Activated CD4-positive, alpha-beta T cell treated with anti-CD3 and anti-CD28 coated beads, Interleukin-2, amount 50 U/mL, for 16 hours (primary cell): ENCODE data around the gene SORBS2.
"Not testable (repeated sequence)": the region's sequence is repeated elsewhere in the genome, so short reads cannot be mapped to it uniquely, and the experiment has no call there.

Experiments
- DNase-seq: peaks from one replicate; pipeline ENCODE4 v3.0.0-alpha.2; 2020

SORBS2 gene

DNA sequence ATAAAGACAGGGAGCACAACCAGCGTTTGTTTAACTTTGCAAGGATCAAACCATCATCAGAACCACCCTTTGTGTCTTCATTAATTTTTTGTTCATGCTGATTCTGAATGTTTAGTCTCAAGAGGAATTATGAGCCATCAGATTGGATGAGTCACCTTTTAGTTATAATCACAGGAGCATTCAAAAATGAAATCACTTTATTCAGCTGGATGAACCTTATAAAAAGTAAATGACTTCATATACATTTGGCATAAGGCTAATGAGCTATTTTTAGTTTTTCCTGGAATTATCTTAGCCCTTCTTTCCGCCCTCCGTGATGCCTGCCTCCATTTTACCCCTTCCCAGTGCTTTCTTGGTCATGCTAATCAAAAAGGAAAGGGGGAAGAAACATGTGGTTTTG lies 103.6 kb downstream of the SORBS2 start:
- DNase-seq = no peak

DNA sequence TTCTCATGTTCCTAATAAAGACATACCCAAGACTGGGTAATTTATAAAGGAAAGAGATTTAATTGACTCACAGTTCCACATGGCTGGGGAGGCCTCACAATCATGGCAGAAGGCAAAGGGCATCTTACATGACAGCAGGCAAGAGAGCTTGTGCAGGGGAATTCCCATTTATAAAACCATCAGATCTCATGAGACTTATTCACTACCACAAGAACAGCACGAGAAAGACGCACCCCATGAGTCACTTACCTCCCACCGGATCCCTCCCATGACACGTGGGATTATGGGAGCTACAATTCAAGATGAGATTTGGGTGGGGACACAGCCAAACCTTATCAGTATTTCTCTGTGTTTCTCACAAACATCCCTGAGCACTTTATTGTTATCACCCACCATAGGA lies 104.4 kb downstream of the SORBS2 start:
- DNase-seq = not testable (repeated sequence)

DNA sequence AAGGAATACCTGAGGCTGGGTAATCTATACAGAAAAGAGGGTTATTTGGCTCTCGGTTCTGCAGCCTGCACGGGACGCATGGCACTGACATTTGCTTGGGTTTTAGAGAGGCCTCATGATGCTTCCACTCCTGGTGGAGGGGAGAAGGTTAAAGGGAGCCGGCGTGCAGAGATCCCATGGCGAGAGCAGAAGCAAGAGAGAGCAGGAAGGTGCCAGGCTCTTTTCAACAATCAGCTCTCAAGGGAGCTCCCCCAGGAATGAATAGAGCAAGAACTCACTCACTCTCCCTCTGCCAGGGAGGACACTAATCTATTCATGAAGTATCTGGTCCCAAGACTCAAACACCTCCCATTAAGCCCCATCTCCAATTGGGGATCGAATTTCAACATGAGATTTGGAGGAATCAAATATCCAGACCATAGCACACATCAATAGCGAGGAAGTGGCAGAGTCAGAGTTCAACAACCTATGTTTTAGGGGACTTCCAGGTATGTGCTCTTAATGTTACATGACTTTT lies 109.8 kb downstream of the SORBS2 start:
- no peak for DNase-seq

DNA sequence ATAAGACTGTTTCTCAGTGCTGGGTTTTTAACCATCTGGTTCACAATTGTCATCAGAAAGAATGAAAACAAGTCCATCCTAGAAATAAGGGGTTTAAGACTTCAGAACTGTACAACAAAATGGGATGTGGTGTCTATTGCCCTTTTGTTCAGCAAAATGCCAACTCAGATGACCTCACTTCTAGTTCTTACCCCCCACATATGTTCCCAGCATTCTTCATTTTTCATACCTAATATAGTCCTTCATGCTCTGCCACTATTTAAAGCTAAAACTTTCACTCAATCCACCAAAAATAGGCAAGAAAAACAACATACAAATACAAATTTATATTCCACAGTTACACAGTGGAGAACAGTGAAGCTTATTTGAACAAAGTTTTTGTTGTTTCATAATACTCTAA lies 111.4 kb downstream of the SORBS2 start:
- DNase-seq = no peak

DNA sequence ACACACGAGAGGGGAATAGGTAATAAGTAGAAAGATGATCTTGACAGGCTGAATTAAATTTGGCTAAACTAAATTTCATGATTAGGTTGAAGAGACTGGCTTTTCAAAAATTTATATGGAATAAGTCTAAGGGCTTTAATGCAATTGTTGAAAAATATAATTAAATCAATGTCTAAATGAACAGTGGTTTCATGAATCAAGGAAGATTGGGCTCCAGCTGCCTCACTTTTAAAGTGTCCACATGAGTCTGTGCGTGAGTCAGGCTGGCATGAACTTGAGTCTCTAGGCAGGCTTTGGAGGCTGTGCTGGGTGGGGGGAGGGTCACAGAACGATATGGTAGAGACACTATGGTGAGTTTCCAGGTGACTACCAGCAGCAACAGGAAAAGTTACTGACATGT lies 111.9 kb downstream of the SORBS2 start:
- no peak for DNase-seq

DNA sequence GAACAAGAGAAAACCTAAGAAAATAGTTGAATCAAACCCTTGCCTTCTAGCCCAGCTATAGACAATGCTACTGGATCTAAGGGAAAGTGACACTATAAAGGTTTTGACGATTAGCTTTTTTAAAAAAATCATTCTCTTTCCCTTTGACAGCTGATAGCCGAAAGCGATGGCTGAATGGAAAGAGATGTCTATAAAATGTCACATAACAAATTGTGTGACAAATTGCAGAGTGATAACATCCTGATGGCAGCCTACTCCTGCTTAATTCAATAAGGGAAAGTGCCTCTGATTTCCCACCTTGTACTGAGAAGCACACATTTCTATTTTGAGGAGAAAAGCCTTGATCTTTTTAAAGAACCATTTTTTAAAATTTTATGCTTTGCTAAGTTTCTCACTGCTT lies 114.5 kb downstream of the SORBS2 start:
- DNase-seq = no peak

DNA sequence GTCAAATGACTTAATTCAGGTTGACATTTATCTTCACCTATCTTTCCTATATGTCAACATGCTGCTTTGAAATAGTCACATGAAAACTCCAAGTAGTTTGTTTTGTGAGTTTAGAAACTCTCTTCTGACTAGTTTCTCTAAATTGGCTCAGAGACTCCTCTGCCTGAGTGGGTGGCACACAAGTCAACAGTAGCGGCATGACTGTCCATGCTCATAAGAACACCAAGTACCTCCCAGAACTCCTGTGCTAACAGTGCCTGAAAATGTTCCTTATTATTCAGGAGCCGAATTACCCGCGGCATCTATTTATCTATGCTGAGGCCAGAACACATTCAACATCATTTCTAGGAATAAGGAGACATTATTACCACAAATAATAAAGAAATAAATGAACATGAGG lies 116.3 kb downstream of the SORBS2 start:
- no peak for DNase-seq

DNA sequence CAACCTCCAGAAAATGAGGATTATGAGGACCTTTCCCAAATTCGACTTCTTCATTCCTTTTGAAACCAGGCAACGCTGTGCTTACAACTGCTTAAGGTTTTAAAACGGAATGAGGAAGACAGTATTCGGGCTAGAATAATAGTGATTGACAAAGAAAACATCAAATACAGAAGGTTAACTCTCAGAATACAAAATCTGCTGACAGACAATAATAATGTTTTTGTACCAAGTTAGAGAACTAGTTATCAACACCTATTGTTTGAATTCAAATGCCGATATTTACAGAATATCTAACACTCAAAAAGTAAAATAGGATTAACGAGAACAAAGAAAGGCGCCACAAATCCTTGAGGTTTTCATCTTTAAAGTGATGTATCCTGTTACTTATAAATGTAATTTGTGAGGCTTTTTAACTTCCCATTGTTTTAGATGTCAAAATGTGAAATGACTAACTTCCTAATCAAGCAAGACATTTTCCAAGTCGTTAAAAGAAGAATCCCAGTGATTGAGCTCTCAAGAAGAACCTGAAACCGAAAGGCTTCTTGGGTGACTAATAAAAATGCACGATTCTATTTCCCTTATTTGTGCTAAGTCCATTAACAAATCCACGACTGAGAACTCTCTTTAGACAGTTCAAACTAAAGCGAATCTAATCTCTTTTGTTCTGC lies 118.3 kb downstream of the SORBS2 start:
- no peak for DNase-seq

DNA sequence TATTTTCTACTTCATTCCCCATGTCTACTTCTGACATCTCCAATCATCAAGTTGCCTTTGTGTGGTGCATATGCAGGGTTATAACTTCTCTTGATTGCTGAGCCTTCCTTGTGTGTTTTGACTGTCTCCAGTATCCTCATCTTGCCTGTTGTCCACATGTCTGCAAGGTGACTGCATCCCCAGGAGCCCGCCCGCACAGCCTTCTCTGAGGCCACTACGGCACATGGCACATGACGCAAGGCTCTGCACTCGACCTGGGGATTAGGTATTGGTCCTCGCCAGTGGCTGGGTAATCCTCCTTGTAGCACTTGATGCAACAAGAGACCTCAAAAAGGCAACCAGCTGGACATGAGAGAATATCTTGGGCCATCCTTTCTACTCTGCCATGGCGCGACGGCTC lies 122.6 kb downstream of the SORBS2 start:
- DNase-seq = no peak

DNA sequence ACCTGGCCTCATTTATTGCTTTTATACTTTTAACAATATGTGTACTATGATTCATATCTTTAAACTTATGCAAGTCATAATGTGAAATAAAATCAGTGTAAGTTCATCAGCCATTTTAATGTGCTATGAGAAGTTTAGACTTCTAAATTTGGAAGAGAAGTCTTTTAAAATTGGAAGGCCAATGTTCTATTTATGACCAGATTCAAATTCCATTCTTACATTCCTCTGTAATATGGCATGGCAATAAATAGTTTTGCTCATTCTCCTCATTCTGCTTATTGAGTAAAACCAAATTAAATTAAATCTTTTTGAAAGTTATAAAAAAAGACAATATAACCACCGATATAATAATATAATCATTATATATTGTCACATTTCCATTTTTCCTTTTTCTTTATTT lies 126.2 kb downstream of the SORBS2 start:
- DNase-seq = no peak

DNA sequence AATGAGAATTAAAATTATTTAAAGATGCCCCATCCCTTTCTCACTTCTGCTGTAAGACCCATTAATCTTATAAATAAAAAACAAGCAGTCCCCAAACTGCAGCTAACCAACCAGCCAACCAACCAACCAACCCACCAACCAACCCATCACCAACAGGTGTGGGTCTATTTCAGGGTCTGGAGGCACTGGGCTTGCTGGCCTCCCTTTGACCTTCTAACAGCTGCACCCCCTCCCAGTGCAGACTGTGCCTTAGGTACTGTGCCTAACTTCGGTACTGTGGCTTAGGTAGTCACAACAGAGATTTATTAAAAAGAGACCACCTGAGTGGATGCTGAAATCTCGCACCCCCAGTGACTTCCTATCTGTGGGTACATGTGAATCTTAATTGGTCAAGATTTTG lies 128.1 kb downstream of the SORBS2 start:
- no peak for DNase-seq

DNA sequence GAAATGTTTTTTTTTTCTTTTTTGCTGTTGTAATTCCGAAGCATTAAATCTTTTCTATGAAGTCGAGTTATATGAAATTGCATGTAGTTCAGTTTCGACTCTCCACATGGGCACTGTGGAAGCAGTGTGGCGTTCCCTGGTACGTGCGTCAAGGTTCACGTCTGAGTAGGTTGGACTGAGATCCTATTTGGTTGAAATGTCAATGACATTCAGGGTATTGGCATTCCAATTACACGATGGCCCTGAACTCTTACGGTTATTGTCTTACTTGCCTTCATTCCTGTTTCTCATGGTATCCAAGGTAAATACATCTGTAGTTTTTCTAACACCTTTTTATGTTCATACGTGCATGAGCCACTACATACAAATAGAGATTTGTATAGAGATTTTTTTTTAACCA lies 128.8 kb downstream of the SORBS2 start:
- no peak for DNase-seq

DNA sequence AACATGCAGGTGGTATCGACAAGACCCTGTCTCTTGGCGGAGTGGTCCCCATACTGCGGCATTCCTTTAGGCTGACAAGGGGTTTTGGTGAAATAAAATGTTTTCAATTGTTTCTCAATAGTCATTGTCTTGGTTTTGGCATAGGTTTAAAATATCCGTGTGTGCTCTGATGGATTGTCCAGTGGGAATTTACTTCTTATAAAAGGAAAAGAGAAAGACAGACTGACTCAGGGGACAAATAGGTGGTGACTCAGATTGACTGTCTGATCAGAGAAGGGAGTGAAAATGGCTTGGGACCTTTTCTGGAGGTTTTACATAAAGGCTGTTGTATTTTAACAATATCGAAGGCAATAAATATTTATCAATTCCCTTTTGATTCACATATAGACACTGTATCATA lies 129.8 kb downstream of the SORBS2 start:
- DNase-seq = no peak

DNA sequence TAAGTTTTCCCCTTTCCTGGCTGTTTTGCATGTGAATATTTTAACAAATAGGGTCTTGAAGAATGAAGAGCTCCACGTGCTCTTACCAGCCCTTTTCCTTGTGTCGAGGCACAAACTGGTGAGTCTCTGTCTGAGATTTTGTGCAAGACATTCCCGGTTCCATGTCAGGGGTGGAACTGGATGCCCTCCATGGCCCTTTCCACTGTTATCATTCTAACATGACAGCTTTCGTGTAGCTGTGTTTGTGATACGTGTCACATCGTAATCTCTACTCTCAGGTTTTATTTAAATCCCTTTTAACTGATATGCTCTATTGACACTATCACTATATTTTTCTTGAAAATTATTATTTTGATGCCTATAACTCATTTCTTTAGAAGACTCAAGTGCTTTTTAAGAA lies 130.4 kb downstream of the SORBS2 start:
- DNase-seq = no peak

DNA sequence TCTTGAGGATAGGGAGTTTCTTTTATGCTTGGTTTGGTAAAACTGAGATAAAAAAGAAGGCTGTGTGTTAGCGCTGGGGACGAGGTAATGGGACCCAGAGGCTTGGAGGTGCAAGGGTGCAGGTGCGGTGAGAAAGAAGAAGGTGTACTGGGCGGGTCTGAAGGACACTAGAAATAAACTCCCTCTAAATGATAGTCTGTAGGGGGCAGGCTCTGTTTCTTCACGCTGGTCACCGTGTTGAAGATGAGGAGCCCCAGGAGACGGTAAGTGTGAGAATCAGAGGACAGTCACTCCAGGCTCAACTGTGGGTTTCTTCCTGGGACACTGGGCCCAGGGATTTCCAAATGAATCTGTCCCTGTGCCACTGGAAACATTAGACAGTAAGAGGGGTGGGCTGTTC lies 131.4 kb downstream of the SORBS2 start:
- DNase-seq = no peak

DNA sequence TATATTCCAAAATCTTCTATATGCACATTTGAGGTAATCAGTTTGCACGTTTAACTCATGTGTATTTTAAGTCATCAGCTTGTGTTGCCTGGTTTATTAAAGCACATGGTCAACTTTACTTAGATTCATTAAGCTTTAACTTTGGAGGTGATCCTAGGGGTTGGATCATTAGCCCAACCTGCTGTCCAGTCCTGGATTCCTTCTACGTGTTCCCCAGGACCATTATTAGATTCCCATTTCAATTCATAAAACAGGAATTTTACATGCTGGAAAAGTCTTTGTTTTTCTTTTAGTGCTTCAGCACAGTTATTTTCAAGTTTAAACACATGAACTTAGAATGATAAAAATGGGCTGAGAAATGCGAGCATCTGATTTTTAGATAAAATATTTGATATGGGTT lies 132.5 kb downstream of the SORBS2 start:
- DNase-seq = no peak

DNA sequence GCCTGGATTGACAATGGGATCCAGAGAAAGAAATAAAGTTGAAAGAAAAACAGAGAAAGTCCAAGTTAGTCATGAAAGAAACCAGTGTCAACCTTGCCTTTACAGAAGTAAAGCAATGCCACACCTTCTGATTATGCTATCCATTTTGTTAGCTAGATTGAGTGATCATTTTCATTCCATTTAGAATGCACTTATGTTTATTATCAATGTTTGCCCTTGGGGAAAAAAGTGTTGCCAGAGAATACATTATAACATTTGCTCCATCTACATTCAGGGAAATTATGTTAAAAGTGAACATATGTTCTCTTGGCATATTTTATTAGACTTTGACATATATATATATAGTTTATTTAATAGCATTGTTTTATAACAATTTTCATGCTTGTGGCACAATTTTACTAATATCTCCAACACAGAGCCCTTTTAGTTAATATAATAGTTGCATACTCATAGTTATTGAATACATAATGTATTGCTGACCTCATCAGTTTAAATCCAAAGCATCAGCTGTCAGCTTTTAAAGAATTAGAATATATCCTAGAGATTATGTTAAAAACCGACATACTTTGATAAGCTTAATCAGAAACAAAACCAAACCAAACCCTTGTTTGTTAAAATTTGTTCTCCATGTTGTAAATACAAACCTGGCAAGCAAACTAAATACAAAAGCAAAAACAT lies 134.2 kb downstream of the SORBS2 start:
- DNase-seq = no peak

DNA sequence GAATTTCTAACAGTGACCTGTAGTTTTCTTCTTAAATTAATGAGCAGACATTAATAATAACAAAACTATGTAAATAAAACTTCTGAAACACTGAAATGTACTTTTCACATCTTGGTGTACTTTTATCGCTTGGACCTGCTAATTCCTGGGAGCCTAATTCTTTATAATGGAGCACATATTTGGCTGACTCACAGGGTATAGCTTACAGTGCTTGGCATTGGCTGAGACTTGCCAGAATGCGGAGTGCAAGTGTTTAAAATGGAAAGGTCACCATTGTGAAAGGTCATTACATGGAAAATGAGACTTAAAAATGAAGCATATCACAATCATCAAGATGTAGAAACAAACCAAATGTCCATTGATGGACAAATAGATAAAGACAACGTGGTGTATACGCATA lies 139.4 kb downstream of the SORBS2 start:
- no peak for DNase-seq

DNA sequence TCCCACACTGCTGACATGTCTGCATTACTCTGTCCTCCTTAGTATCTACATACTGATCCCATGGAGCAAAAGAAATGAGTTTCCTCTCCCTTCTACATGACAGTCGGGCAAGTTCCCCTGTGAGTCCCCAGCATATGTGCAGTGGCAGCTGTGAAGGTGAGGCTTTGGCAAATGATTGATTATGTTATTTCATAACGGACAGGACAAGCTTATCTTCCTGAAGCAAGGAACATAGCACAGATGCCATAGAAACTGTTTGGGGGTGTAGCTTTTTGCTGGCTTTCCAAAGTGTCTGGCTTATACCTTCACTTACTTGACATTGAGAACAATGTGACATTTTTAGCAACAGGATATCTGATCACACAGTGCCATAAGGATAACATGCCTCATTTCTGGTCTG lies 139.8 kb downstream of the SORBS2 start:
- no peak for DNase-seq

DNA sequence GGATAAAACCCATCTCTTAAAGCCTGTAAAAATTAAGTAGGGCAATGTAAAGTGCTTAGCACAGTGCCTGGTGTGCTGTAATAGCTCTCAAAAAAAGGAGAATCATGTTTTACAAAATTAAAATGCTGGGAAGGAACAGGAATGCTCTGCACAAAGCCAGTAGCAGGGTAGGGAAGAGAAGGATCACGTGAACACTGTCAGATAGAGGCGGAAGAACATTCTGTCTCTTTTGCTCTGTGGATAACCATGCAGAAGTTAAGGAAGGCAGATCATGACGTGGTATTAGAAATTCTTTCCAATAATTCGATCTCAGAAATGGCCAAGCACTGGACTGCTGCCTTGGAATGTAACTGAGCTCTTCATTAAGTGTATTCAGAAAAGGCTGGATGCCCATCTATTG lies 140.5 kb downstream of the SORBS2 start:
- DNase-seq = no peak

DNA sequence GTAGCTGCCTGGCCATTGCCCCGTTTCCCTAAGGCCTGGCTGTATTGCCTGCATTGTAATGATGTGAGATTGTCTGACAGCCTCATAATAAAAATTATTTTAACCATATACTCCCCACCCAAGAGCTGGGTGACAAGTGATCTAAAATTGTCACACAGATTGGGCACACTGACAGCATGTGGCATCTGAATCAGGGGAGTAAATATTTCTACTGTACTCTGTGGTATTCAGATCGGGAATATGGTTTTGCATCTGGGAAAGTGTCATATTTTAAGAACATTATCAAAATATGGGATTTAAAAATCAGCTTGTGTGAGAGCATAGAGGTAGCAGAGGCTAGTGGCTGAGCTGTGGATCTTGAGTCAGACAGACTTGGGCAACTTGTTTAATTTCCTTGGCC lies 140.9 kb downstream of the SORBS2 start:
- no peak for DNase-seq

DNA sequence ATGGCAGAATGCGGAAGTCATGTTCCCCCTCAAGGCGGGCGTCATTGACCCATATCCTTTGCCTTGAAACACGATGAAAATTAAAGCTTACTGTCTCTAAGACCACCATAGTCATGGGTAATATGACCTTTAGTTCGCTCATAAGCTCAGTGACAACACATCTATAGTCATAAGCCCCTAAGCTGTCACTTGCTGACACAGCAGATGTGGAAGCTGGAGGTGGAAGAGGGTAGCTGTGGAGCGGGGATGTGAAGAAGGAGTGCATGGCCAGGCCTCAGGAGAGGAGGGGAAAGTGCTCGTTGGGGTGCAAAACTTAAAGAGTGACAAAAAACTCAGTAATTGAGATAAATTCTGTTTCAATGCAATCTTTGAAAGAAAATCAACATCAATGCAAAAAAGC lies 142.7 kb downstream of the SORBS2 start:
- DNase-seq = no peak

DNA sequence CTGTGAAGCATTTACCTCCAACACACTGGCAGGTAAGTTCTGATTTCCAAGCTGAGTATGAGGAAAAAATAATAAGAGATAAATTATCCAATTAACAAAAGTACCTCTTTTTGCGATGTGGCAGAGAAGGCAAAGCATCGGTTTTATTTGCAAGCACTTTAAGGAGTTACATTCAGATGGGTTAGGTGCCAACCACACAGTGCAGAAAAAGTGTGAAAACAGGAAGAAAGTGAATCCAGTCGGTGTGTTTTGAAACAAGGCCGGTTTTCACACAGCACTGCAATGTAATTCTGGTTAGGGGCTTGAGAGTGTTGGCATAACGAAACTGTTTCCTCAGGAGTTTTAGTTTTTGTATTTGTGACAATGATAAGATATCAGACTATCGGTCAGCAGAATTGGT lies 145.8 kb downstream of the SORBS2 start:
- DNase-seq = no peak

DNA sequence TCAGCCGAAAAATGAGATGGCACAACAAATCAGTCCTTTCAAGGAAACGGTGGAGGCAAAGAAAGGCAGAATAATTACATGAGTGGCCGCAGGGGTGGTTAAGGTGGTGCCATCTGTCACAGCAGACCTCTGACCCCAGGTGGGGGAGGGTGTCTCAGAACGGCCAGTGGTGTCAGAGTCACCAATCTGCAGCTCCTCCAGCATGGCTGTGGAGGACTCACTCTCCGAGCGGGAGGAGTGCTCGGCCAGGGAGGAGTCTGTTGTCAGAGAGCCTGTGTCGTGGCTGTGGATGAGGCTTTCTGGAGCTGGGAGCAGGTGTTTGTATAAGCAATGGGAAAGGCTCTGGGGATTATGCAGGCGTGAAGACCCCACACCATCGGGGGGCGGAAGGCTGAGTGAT lies 146.3 kb downstream of the SORBS2 start:
- no peak for DNase-seq

DNA sequence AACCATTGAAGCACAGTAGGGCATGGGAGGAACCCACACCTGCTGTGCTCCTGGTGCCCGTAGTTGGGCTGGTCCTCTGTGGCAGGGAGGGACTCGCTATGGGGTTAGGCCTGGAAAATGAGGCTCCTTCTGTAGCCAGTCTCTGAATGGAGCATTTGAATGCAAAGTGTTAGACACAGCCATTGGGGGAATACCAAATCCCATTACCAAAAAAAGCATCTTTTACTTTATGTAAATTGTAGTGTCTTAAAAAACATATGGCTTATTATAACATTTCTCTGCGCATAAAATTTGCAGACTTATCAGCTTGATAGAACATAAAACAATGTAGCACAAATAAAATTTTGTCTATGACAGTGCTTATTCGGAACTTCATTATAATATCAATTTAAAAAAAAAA lies 147.5 kb downstream of the SORBS2 start:
- DNase-seq = no peak
